H1 (cell line): Measurements from ENCODE around the gene CPT1A. TPM values are rescaled to one million over a fixed set of nuclear protein-coding genes. Genes with fewer than 3 reads are reported as not detected.

ENCODE experiments used
- ASH2L ChIP-seq: fragments of 200-600, 300-600 bp; sonication (generic); IDR thresholded peaks from one replicate; pipeline ENCODE4 v1.7.1; 2017; ENCODE audit warnings: low read length
- ATF3 ChIP-seq: IDR thresholded peaks from 2 replicates; pipeline ENCODE4 v1.6.1; 2011; ENCODE audit warnings: low read depth, mild to moderate bottlenecking, low read length; ENCODE audit not compliant: insufficient read depth
- BCL11A ChIP-seq, 2 experiments: IDR thresholded peaks; one replicate each; pipeline ENCODE4 v1.6.1; 2011; ENCODE audit warnings: low read depth in 2 of 2, low read length in 2 of 2, mild to moderate bottlenecking in 2 of 2
- CBX5 ChIP-seq: fragments of 300-800, 300-1000 bp; sonication (generic); IDR thresholded peaks from 2 replicates; pipeline ENCODE4 v1.7.1; 2016; ENCODE audit warnings: antibody characterized with exemption, low read length, low read depth
- GABPA ChIP-seq: IDR thresholded peaks from 2 replicates; pipeline ENCODE4 v1.6.1; 2011; ENCODE audit warnings: mild to moderate bottlenecking, low read length, moderate library complexity, borderline replicate concordance; ENCODE audit not compliant: insufficient read depth
- NRF1 ChIP-seq: IDR thresholded peaks from 2 replicates; pipeline ENCODE4 v1.6.1; 2011; ENCODE audit warnings: mild to moderate bottlenecking, low read depth, low read length, improper control_type of control experiment
- POU5F1 ChIP-seq: IDR thresholded peaks from 2 replicates; pipeline ENCODE4 v1.6.1; 2011; ENCODE audit warnings: low read depth, mild to moderate bottlenecking, low read length, moderate library complexity
- RBBP5 ChIP-seq: IDR thresholded peaks from 2 replicates; pipeline ENCODE4 v1.7.1; 2012; ENCODE audit warnings: low read depth, mild to moderate bottlenecking, inconsistent platforms, low read length, moderate library complexity, borderline replicate concordance
- RNF2 ChIP-seq: fragments of 200-900, 300-1000 bp; sonication (generic); IDR thresholded peaks from 2 replicates; pipeline ENCODE4 v1.7.1; 2016; ENCODE audit warnings: borderline replicate concordance, low read depth, mild to moderate bottlenecking, antibody characterized with exemption, low read length; ENCODE audit not compliant: poor library complexity, severe bottlenecking; ENCODE audit errors: missing control alignments
- SAP30 ChIP-seq: fragments of 300-600 bp; sonication (generic); IDR thresholded peaks from 2 replicates; pipeline ENCODE4 v1.7.1; 2012; ENCODE audit warnings: low read length, moderate library complexity, mild to moderate bottlenecking, inconsistent platforms; ENCODE audit not compliant: insufficient read depth, insufficient replicate concordance
- TBP ChIP-seq: IDR thresholded peaks from 2 replicates; pipeline ENCODE4 v1.6.1; 2011; ENCODE audit warnings: low read depth, low read length, improper control_type of control experiment
- TEAD4 ChIP-seq: IDR thresholded peaks from 2 replicates; pipeline ENCODE4 v1.6.1; 2012; ENCODE audit warnings: low read depth, low read length, inconsistent platforms, mixed read lengths
- USF2 ChIP-seq: IDR thresholded peaks from 2 replicates; pipeline ENCODE4 v1.6.1; 2011; ENCODE audit warnings: low read length, improper control_type of control experiment
- ZNF274 ChIP-seq: IDR thresholded peaks from 2 replicates; pipeline ENCODE4 v1.7.0; 2012; ENCODE audit warnings: low read length, borderline replicate concordance; ENCODE audit errors: extremely low read depth
- polyA plus RNA-seq, 7 experiments: library from polyadenylated mRNA; depleted of rRNA in 3 of 7; stranded (reverse) in 5 of 7; unstranded in 2 of 7; fragments of >200 nt in 5 of 7; fragments of 200-250 nt in 2 of 7; gene quantifications; 1 replicate in 5 of 7; 2 replicates in 1 of 7; 4 replicates in 1 of 7; pipeline versions ENCODE4 v1.2.1 to v1.2.3, GENCODE V29; 2011 to 2013; ENCODE audit warnings: missing spikeins in 2 of 7, mixed read lengths in 2 of 7
- total RNA-seq: library from RNA; stranded (reverse); fragmentation: NEBNext Ultra II Directional; extraction: Animal tissue kit (Norgen Biotek cat#: 25700); gene quantifications from 2 replicates; pipeline ENCODE4 v1.2.1, GENCODE V29; 2021

CPT1A gene
- total and polyA plus RNA-seq, 2 of the 8 experiments (the other 6 are each of a cell fraction or from before 2014, with no cell fraction given), result 2.9 to 12.2 TPM

- no peak for TF ChIP-seq NRF1
- no peak for TF ChIP-seq TEAD4
- no peak for TF ChIP-seq TBP
- TF ChIP-seq USF2, result no peak
- no peak for TF ChIP-seq SAP30
- TF ChIP-seq BCL11A (IDR thresholded peaks at IDR 0.05; ENCODE audit: low read depth in 2 of 2, low read length in 2 of 2), result no peak
- no peak for TF ChIP-seq POU5F1
- no peak for TF ChIP-seq ZNF274
- TF ChIP-seq RBBP5, result peak; percentile 84; the same call in 1 of the 2 replicates
- peak; percentile 19; the same call in 1 of the 2 replicates for TF ChIP-seq GABPA
- TF ChIP-seq CBX5, result no peak
- TF ChIP-seq RNF2, result no peak
- TF ChIP-seq ATF3, result no peak
- TF ChIP-seq ASH2L, result peak; percentile 32
- TF ChIP-seq, all 59 proteins: peak for 5
Measured at GRCh38 chr11:68855205-68855981, 13.7 kb upstream of the CPT1A start (continued).
